Neutrophil (primary cell): ENCODE measurements around the gene ASB6.

Experiments used
- H3K27ac ChIP-seq: fragments of 200-600 bp; sonication (generic); 2 replicates; pipeline ENCODE4 v1.5.1; 2016; ENCODE audit warnings: mild to moderate bottlenecking, moderate library complexity
- H3K27me3 ChIP-seq: fragments of 200-600 bp; sonication (generic); 2 replicates; pipeline ENCODE4 v1.6.0; 2016; ENCODE audit warnings: mild to moderate bottlenecking
- H3K36me3 ChIP-seq: fragments of 200-600 bp; sonication (generic); 2 replicates; pipeline ENCODE4 v1.5.1; 2017
- H3K4me1 ChIP-seq, 2 experiments: fragments of 200-600 bp in 1 of 2; sonication (generic) in 1 of 2; 1 replicate in 1 of 2; 2 replicates in 1 of 2; pipeline versions ENCODE4 v1.5.1 to v1.6.1; 2013 to 2016; ENCODE audit warnings: low read depth in 1 of 2, low read length in 1 of 2, mild to moderate bottlenecking in 1 of 2, moderate library complexity in 1 of 2; ENCODE audit not compliant: control insufficient read depth in 1 of 2, insufficient read depth in 1 of 2
- H3K4me3 ChIP-seq, 2 experiments: fragments of 200-600 bp in 1 of 2; sonication (generic) in 1 of 2; 1 replicate in 1 of 2; 2 replicates in 1 of 2; pipeline ENCODE4 v1.5.1; 2013 to 2016; ENCODE audit warnings: low read depth in 1 of 2, low read length in 1 of 2, mild to moderate bottlenecking in 1 of 2, moderate library complexity in 1 of 2
- H3K9me3 ChIP-seq: fragments of 200-600 bp; sonication (generic); 2 replicates; pipeline ENCODE4 v1.5.1; 2016
- TF ChIP-seq, protein P1 (sequence below): fragments of 200-600 bp; sonication (generic); IDR thresholded peaks from 2 replicates; pipeline ENCODE4 v1.5.1; 2016; ENCODE audit warnings: antibody characterized with exemption

The ASB6 gene

DNA sequence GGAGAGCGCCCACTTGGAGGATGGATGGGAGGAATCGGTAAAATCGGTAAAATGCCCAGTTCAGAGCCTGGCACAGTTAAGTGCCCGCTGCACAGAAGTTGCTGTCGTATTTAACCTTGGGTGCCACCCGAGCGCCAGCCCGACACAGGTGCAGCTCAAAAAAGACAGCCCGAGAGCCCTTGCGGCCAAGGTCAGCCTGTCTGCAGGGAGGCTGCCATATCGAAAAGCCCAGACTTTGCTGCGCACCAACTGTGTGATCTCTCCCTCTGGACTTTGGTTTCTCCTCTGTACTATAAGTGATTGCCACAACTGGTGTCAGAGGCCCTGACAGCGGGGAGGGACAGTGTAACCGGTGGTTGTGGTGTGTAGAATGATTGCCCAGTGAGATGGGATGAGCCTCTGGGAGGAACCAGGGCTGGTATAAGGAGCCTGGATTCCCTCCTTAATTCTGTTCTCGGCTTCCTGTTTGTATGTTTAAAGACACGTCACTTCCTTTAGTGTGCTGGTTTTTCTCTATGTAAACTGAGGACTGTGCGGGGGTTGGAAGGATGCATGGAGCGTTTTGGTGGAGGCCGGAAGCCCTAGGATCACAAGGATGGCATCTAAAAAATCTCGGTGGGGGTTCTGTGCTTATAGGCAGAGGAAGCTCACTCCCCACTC, 15.2 kb downstream of the ASB6 start:
- Histone ChIP-seq H3K27ac (peak overlapping the region; percentile 97), H3K36me3 (peaks cover 4% of the 10 kb centered on the region), H3K9me3 (no peaks in the 10 kb centered on the region), H3K27me3 (peaks cover 2% of the 10 kb centered on the region), H3K4me1 (peaks cover 55% of the 10 kb centered on the region in 2 experiments), H3K4me3 (peak overlapping the region; percentile 80 to 93)
- TF ChIP-seq, protein P1, sequence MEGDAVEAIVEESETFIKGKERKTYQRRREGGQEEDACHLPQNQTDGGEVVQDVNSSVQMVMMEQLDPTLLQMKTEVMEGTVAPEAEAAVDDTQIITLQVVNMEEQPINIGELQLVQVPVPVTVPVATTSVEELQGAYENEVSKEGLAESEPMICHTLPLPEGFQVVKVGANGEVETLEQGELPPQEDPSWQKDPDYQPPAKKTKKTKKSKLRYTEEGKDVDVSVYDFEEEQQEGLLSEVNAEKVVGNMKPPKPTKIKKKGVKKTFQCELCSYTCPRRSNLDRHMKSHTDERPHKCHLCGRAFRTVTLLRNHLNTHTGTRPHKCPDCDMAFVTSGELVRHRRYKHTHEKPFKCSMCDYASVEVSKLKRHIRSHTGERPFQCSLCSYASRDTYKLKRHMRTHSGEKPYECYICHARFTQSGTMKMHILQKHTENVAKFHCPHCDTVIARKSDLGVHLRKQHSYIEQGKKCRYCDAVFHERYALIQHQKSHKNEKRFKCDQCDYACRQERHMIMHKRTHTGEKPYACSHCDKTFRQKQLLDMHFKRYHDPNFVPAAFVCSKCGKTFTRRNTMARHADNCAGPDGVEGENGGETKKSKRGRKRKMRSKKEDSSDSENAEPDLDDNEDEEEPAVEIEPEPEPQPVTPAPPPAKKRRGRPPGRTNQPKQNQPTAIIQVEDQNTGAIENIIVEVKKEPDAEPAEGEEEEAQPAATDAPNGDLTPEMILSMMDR, result no peak

GRCh38 chr9:129626079-129626624, 15.8 kb downstream of the ASB6 start, which contains the start of gene NTMT1:
TSS of gene NTMT1 (plus strand) at chr9:129626163. CDS start at chr9:129632704, 6,541 bp downstream.
- Histone ChIP-seq H3K36me3 (no peaks in the 10 kb centered on the region), H3K27ac (peak within 1 kb of the TSS; percentile 97), H3K27me3 (peaks cover 8% of the 10 kb centered on the region), H3K4me1 (peaks cover 55% of the 10 kb centered on the region in 2 experiments), H3K4me3 (peak within 1 kb of the TSS; percentile 80 to 93), H3K9me3 (no peaks in the 10 kb centered on the region)
- TF ChIP-seq, protein P1, result peak; percentile 39

DNA sequence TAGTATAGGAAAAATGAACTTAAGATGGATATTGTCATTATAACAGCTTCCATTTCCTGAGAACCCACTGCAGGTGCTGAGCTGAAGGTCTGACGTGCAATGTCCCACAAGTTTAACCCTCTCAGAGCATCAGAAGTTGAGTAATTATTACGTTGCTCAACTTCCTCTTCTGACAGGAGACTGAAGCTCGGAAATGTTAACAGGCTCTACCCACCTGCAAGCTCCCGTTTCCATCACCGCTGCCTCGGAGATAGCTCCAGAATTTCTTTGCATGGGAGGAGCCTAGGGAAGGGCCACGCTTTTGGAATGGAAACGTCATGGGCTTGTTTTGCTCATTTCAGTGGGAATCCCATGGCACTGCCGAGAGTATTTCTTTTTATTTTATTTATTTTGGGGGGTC, 17.0 kb downstream of the ASB6 start:
- peak overlapping the region; percentile 80 to 93 for H3K4me3 ChIP-seq
- TF ChIP-seq, protein P1, result no peak
- peaks cover 20% of the 10 kb centered on the region for H3K27me3 ChIP-seq
- no peaks in the 10 kb centered on the region for H3K36me3 ChIP-seq
- H3K27ac ChIP-seq, result peak overlapping the region; percentile 97
- H3K9me3 ChIP-seq, result no peaks in the 10 kb centered on the region
- peaks cover 61 to 65% of the 10 kb centered on the region in 2 experiments for H3K4me1 ChIP-seq

- TF ChIP-seq, protein P1, result peak; percentile 62
- no peaks in the 10 kb centered on the region for H3K36me3 ChIP-seq
- H3K27me3 ChIP-seq, result peaks cover 27% of the 10 kb centered on the region
- peak overlapping the region; percentile 97 for H3K27ac ChIP-seq
- H3K4me1 ChIP-seq, result peaks cover 59 to 63% of the 10 kb centered on the region in 2 experiments
- no peaks in the 10 kb centered on the region for H3K9me3 ChIP-seq
- peak overlapping the region; percentile 80 to 93 for H3K4me3 ChIP-seq
Measured at GRCh38 chr9:129624168-129624759, 17.7 kb downstream of the ASB6 start.

- Histone ChIP-seq H3K9me3 (no peaks in the 10 kb centered on the region), H3K4me1 (peaks cover 56 to 62% of the 10 kb centered on the region in 2 experiments), H3K27ac (peak overlapping the region; percentile 43), H3K4me3 (no peak overlapping the region), H3K27me3 (peaks cover 36% of the 10 kb centered on the region), H3K36me3 (no peaks in the 10 kb centered on the region)
- TF ChIP-seq, protein P1, result no peak
Measured at GRCh38 chr9:129623331-129623730, 18.6 kb downstream of the ASB6 start.
